ENCODE data around the gene CHMP1B. TPM values are rescaled to one million over a fixed set of nuclear protein-coding genes. Genes with fewer than 3 reads are reported as not detected.

Gene CHMP1B, protein sequence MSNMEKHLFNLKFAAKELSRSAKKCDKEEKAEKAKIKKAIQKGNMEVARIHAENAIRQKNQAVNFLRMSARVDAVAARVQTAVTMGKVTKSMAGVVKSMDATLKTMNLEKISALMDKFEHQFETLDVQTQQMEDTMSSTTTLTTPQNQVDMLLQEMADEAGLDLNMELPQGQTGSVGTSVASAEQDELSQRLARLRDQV
- 68.8 TPM for total RNA-seq

DNA sequence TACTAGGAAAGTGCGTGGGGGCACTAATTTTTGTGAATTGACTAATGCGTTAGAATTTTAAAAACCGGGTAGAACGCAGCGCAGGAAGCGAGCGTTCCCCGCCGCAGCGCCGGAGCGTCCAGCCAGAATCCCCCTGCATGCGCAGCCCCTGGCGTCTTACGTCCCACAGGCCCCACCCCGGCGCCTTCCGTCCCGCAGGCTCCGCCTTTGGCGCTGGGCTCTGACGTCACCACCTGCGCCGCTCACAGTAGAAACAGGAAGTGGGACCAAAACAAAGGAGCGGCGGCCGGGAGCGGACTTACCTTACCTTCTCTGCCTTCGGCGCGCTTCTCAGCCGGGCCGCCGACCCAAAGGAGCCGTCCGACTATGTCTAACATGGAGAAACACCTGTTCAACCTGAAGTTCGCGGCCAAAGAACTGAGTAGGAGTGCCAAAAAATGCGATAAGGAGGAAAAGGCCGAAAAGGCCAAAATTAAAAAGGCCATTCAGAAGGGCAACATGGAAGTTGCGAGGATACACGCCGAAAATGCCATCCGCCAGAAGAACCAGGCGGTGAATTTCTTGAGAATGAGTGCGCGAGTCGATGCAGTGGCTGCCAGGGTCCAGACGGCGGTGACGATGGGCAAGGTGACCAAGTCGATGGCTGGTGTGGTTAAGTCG lies at the start of gene CHMP1B:
CHMP1B (plus strand) TSS at position 268 of the 660 bp plus-strand sequence; CDS start at position 367, 99 bp downstream.
- DNase-seq, result peak; percentile 96

- DNase-seq, result no peak
Measured at GRCh38 chr18:11801573-11801972, 49.6 kb upstream of the CHMP1B start.

GRCh38 chr18:11802158-11802557 lies 49.1 kb upstream of the CHMP1B start:
- DNase-seq, result no peak

GRCh38 chr18:11802586-11802985 lies 48.6 kb upstream of the CHMP1B start:
- DNase-seq, result no peak

DNA sequence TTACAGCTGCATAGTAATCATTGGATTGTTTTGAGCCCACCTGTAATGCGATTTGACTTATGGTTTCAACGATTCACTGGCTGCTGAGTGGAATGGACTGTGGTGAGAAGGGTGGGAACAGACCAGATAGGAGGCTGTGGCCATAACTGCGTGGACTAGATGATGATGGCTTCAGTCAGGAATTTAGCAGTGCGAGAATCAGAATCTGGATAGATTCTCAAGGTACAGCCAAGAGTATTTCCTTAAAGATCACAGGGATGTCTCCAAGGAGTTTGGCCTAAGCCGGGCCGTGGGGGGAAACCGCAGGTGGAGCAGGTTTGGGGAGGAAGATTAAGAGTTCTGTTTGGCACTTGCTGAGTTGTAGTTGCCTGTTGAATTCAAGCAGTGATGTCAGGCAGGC lies 44.0 kb upstream of the CHMP1B start:
- no peak for DNase-seq

DNA sequence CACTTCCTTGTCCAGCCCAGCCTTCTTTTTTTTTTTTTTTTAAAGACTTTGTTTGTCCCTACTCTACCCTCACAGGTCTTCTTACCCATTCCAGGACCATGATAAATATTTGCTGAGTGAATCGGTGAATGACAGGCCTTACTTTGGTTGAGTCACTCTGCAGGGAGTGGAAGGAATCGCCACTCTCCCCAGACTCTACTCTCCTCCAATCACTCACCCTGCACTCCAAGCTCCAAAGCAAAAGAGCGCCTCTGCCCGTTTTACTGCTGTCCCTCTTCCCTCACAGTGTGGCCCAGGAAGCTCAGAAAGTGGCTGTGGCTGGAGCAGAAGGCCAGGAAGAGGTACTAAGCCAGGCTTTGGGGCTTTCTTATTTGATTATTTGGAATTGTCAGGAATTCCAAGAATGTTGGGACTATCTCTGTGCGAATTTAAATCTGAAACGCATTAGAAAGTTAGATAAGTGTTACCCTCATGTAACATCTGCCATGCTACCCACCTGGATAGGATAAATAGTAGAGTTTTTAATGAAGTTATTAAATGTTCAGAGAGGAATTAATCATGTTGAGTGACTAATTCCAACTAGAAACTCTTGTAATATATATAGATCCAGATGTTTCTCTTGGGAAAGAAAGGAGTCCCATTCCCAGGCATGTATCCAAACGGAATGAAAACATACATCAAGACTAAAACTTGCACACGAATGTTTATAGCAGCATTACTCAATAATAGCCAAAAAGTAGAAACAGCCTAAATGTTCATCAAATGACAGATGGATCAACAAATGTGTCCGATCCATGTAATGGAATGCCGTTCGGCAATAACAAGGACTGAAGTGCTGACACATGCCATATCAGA lies 43.0 kb upstream of the CHMP1B start:
- DNase-seq, result no peak

DNA sequence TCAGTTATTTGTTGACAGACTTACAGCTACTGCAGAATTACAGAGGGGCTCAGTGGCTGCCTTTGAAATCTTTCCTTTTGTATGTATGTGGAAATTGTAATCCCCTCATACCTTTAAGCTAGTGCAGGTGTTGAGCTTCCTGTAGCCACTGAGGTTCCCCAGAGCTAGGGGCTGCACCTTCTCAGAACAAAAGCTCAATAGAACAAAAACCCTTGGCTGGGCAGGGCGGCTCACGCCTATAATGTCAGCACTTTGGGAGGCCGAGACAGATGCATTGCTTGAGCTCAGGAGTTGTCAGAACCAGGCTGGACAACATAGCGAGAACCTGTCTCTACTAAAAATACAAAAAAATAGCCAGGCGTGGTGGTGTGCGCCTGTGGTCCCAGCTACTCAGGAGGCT lies 41.3 kb upstream of the CHMP1B start:
- DNase-seq, result no peak

DNA sequence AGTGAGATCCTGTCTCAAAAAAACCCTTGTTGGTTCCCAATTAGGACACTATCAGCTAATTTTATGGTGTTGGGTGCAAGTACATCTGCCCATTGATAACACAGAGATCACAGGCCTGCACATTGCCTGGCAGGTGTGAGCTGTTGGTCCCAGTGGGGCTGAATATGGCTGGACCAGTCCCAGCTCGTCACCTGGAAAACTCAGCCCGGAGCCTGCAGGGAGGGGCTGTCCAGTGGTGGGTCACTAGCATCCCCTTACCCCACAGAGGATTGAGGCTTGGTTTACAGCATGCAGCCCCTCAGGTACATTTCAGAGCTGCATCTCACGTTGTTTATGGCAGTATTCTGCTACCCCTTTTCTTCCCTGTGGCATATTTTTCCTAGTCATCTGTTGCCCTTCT lies 40.8 kb upstream of the CHMP1B start:
- DNase-seq, result no peak

DNA sequence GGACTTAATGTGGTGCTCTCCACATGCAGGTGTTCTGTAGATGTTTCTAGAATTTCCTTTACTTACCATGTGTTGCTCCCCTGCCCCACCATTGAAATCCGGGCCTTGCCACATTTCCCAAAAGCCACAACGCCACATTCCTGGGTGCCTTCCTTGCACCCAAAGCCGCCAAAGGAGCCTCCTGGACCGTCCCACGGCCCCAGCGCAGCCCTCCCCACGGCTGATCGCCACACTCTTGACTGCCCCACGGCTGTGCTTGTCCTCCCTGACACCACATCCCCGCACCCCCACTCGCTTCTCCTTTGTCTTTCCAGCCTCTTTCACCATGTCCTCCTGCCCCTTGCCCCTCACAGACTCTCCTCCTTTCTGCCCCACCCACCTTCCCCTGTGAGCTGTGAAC lies 40.2 kb upstream of the CHMP1B start:
- DNase-seq, result no peak

- DNase-seq, result no peak
Measured at GRCh38 chr18:11817229-11817628, 34.0 kb upstream of the CHMP1B start.

DNA sequence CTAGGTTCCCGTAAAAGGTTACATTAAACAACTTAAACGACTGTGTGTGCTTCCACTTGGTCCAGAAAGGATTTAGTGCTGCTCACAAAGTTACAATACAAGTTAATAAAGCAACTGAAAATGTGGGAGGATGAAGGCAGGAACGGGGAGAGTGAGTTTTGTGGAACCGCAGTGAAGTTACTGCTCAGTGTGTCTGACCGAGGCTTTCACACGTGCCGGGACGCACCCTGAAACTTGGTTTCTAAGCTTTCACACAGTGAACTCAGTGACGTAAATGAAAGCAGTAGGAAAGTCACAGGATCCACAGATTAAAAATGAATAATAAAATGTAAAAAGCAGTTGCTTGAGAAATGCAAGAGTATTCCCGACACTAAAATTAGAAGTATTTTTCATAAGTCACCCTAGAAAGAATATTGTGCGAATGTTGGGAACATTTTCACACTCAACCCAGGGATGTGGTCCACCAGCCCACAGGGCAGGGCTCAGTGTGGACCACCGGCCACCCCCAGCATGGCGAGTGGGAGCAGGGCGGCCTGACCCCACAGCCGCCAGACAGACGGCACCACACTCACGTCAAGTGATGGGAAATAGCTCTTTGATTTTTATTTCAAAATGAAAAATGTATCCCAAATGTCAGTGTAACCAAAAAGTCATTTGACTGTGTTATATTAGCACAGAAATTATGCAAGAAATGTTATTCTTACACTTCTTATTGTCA lies 32.6 kb upstream of the CHMP1B start:
- DNase-seq, result no peak

GRCh38 chr18:11819938-11820337 lies 31.3 kb upstream of the CHMP1B start:
- no peak for DNase-seq

DNA sequence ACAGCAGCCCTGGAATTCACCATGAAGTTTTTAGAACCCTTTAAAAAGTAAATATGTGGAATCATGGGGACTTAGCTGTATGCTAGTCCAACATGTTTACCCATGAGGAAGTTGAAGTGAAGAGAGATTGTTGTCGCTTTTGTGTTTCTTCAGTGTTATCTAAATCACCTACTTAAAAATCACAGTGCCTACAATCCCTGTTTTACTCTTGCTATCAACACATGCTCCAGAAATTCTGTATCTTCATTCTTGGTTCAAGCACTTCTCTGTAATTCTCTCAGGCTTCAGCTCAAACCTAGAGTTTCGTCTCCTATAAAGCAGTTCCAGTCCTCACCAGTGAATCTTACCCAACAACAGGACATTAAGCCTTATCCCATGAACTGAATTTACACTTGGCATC lies 30.5 kb upstream of the CHMP1B start:
- no peak for DNase-seq

- no peak for DNase-seq
Measured at GRCh38 chr18:11821208-11821607, 30.0 kb upstream of the CHMP1B start.

DNA sequence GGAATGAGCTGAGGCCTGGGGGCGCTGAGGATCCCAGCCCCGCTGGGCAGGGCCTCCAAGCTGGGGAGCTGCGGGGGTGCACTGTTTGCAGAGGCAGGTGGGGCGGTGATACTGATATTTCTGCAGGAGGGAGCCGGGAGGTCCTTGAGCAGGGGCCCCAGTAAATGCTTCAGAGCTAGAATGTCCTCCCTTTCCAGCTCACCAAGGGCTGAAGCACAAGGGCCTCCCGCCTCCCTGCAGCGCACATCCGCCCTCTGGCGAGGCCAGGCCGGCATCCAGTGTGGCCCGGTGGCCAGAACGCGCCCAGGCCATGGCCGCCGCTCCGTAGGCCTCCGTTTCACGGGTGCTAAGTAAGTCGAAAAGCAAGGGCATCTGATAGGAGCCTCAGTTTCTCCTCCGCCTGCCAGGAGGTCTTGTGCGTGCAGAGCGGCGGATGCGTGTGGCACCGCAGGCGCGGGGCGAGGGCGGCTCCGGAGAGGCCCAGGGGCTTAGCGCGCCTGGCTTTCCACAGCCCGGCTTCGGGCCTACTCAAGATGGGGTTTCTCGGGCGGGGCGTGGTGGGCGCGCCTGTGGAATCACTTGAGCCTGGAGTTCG lies 29.5 kb upstream of the CHMP1B start:
- DNase-seq, result no peak

GRCh38 chr18:11823545-11823944 lies 27.7 kb upstream of the CHMP1B start:
- no peak for DNase-seq

GRCh38 chr18:11826836-11827235 lies 24.4 kb upstream of the CHMP1B start:
- no peak for DNase-seq

DNA sequence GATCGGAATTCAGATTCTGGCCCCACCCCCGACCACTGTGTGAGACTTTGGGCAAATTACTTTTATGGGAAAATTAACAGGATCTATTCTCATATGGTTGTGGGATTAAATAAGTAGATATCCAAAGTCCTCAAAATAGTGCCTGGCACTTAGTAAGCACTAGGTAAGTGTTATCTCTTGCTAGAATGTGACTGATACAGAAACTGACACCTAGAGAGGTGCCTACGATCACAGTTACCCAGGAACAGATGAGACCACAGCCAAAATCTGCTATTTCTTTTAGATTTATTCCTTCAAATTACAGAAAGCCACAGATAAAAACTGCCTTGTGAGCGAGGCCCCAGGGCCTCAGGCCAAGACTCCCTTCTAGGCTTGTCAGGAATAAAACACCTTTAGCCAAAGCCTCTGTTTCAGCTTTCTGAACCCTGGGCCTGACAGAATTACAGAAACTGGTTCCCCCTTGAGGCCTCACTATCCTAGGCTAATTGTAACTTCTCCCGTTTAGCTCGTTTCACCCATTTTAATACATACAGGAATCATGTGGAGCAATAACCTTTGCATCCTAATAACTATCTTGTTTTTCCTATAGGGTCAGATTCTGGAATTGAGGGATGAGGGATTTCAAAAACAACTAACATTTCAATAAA lies 22.3 kb upstream of the CHMP1B start:
- no peak for DNase-seq

DNA sequence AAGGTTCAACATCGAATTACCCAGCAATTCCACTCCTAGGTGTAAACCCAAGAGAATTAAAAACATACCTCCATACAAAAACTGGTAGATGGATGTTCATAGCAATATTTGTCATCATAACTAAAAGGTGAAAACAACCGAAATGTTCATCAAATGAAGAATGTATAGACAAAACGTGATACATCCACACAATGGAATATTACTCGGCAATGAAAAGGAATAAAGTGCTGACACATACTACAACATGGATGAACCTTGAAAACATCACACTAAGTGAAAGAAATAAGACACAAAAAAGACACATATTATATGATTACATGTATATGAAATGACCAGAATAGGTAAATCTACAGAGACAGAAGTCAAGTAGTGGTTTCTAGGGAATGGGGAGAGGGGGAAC lies 20.6 kb upstream of the CHMP1B start:
- DNase-seq, result no peak

DNA sequence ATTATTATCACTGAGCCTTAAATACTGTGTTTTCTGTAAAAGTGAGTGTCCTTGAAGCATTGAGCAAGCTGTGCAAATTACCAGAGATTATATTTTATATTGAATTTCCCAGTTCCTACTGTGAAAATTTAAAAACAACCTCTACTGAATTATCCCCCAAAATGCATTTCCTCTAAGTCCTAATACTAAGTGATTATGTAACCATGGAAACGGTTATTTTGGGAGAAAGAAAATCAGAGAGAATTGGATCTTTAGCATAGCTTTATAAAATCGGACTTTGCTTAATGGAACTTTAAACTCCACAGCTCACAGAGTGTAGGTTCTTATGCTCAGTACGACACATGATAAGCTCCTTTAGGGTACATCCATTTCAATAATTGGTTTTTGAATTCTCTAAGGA lies 19.3 kb upstream of the CHMP1B start:
- no peak for DNase-seq

GRCh38 chr18:11834772-11835171 lies 16.4 kb upstream of the CHMP1B start:
- no peak for DNase-seq

- DNase-seq, result no peak
Measured at GRCh38 chr18:11839556-11839955, 11.7 kb upstream of the CHMP1B start.

Measured in occipital lobe (tissue), 2 donors.